ENCODE measurements around the gene IL1A. TPM values are rescaled to one million over a fixed set of nuclear protein-coding genes. Genes with fewer than 3 reads are reported as not detected.

Gene IL1A
- total and polyA plus RNA-seq, 10 of the 15 experiments (the other 5 are each of a cell fraction or from before 2014, with no cell fraction given) = 0.10 to 8.7 (median 6.9) TPM

GRCh38 chr2:112790305-112790704, 6.0 kb upstream of the IL1A start:
- FAIRE-seq = no peak
- Histone ChIP-seq H2AFZ (ENCODE audit: control insufficient read depth, low read depth, low read length) (no peak overlapping the region), H3K79me2 (ENCODE audit: control insufficient read depth, insufficient read depth, low read length) (no peaks in the 10 kb centered on the region), H3K9me3 (replicated peaks; ENCODE audit: control insufficient read depth, insufficient read depth, low read length) (peaks cover 2% of the 10 kb centered on the region; the same call in 2 of the 3 replicates), H3K4me1 (ENCODE audit: control insufficient read depth, insufficient read depth, low read length) (peaks cover 13% of the 10 kb centered on the region), H3K4me3 (no peak overlapping the region), H3K36me3 (ENCODE audit: control insufficient read depth in 2 of 2, insufficient read depth in 2 of 2, low read length in 1 of 2) (no peaks in the 10 kb centered on the region), H3K9ac (ENCODE audit: control insufficient read depth, insufficient read depth, low read length) (no peak overlapping the region), H3K27me3 (replicated peaks in 1 of 2; ENCODE audit: control insufficient read depth in 2 of 2, insufficient read depth in 2 of 2, low read length in 1 of 2) (no peaks in the 10 kb centered on the region), H4K20me1 (ENCODE audit: control insufficient read depth, insufficient read depth) (no peaks in the 10 kb centered on the region), H3K27ac (ENCODE audit: control insufficient read depth, insufficient read depth) (no peak overlapping the region), H3K4me2 (ENCODE audit: control insufficient read depth, insufficient read depth) (no peak overlapping the region)
- no TSS peak for BruUV-seq (replicated peaks)
- 100% methylated on average over 2 of the region's 5 CpGs for WGBS (ENCODE audit: insufficient coverage, insufficient replicate concordance, low lambda C conversion rate, missing lambda C conversion rate)
- ATAC-seq = no peak
- DNase-seq (ENCODE audit: low read depth, low spot score) = no peak
- ChIA-PET SMC1A (ENCODE audit: uncharacterized antibody, unreplicated experiment) (interaction anchor here (0.7 to 1.8 kb wide), 4 partner anchors 27 to 92 kb away, joined by 3 to 5 read pairs (median 3); partner anchors contain the start of gene IL1B), RAD21 (ENCODE audit: unreplicated experiment) (no interaction called here), POLR2A (interaction anchor here (0.6 kb wide), 2 partner anchors 39 to 43 kb away, joined by 3 to 5 read pairs; no protein-coding TSS in a partner anchor), CTCF (interaction anchor here (1.2 to 1.4 kb wide), 3 partner anchors 10 to 40 kb away, joined by 4 to 6 read pairs (median 4); no protein-coding TSS in a partner anchor)
- TF ChIP-seq SIN3A (IDR thresholded peaks at IDR 0.05; ENCODE audit: low read depth, low read length) = no peak
- TF ChIP-seq SP1 (IDR thresholded peaks at IDR 0.05; ENCODE audit: low read depth, low read length) = no peak
- TF ChIP-seq RAD21 (IDR thresholded peaks at IDR 0.05; ENCODE audit: insufficient read depth, low read depth, low read length) = no peak
- TF ChIP-seq CREM (IDR thresholded peaks at IDR 0.05; ENCODE audit: low read depth) = no peak
- no peak for TF ChIP-seq FOXM1 (IDR thresholded peaks at IDR 0.05; ENCODE audit: low read depth, low read length)
- no peak for TF ChIP-seq HDAC2 (IDR thresholded peaks at IDR 0.05)
- TF ChIP-seq CUX1 (IDR thresholded peaks at IDR 0.05; ENCODE audit: insufficient replicate concordance, low read depth, low read length) = no peak
- TF ChIP-seq RCOR1 (conservative IDR thresholded peaks at IDR 0.05; ENCODE audit: low read depth, low read length) = no peak
- TF ChIP-seq EED (IDR thresholded peaks at IDR 0.05; ENCODE audit: low read depth) = no peak
- TF ChIP-seq ETV6 (conservative IDR thresholded peaks at IDR 0.05 in 1 of 2, IDR thresholded peaks at IDR 0.05 in 1 of 2; ENCODE audit: borderline replicate concordance in 1 of 2, low read depth in 1 of 2) = no peak
- TF ChIP-seq ZNF687 (IDR thresholded peaks at IDR 0.05) = no peak
- TF ChIP-seq KLF5 (IDR thresholded peaks at IDR 0.05; ENCODE audit: partially characterized antibody) = no peak
- in situ Hi-C loops (cut with MboI) = no loop called here
- intact Hi-C loops (cut with micrococcal nuclease; ENCODE audit: unreplicated experiment) = no loop called here

Measured in GM12878 (cell line).